Posterior vena cava (tissue), 2 donors: ENCODE data around the gene NRCAM. TPM values are rescaled to one million over a fixed set of nuclear protein-coding genes. Genes with fewer than 3 reads are reported as not detected.

ENCODE experiments used
- DNase-seq: peaks from one replicate; pipeline ENCODE4 v3.0.0-alpha.2; 2020; ENCODE audit warnings: low spot score
- intact Hi-C, 2 donors: fragments of 100-400 bp; cut with DNase I; formaldehyde crosslinking; loops; one replicate each; pipeline versions ENCODE4 v1.14.1 to v1.14.2; 2022 to 2023
- total RNA-seq, 2 donors: library from RNA; stranded (reverse); fragmentation: NEBNext Ultra II Directional; extraction: Animal tissue kit (Norgen Biotek cat#: 25700); gene quantifications; one replicate each; pipeline ENCODE4 v1.2.1, GENCODE V29; 2021
- donor health status: DM: yes; HTN: yes; CAD: no.
- donor health status: DM: yes; HTN: yes; CAD: no.

The NRCAM gene
- total RNA-seq, 2 donors from 2014 or later = 1.5 to 1.7 TPM

- no peak for DNase-seq
- intact Hi-C loops = no loop called here
These were observed 131.9 kb downstream of the NRCAM start for GRCh38 chr7:108324053-108325038.

- DNase-seq = no peak
- intact Hi-C loops = no loop called here
These were observed 133.1 kb downstream of the NRCAM start for GRCh38 chr7:108322925-108323832.

- DNase-seq = no peak
These were observed 134.2 kb downstream of the NRCAM start for GRCh38 chr7:108322046-108322445.

GRCh38 chr7:108321359-108321758, 134.9 kb downstream of the NRCAM start:
- no peak for DNase-seq
- intact Hi-C loops = no loop called here

More at GRCh38 chr7:108322046-108322445, 134.2 kb downstream of the NRCAM start:
- intact Hi-C loops = no loop called here

- intact Hi-C loops = no loop called here
- DNase-seq = no peak
These were observed 139.5 kb downstream of the NRCAM start for GRCh38 chr7:108316708-108317107.

- DNase-seq = no peak
- intact Hi-C loops = no loop called here
These were observed 141.7 kb downstream of the NRCAM start for GRCh38 chr7:108314551-108314950.

- no peak for DNase-seq
- intact Hi-C loops = no loop called here
These were observed 142.2 kb downstream of the NRCAM start for GRCh38 chr7:108314049-108314448.

- no peak for DNase-seq
- intact Hi-C loops = no loop called here
These were observed 143.2 kb downstream of the NRCAM start for GRCh38 chr7:108313086-108313485.

- intact Hi-C loops = no loop called here
- no peak for DNase-seq
These were observed 144.6 kb downstream of the NRCAM start for GRCh38 chr7:108311446-108312168.

GRCh38 chr7:108310351-108310750, 145.9 kb downstream of the NRCAM start:
- no peak for DNase-seq
- intact Hi-C loops = no loop called here

GRCh38 chr7:108308903-108309302, 147.3 kb downstream of the NRCAM start:
- intact Hi-C loops = loop anchor here in 1 of 2 donors (5.0 kb wide), 1 partner anchor 538 kb away; no protein-coding TSS in a partner anchor
- DNase-seq = no peak

GRCh38 chr7:108308276-108308675, 148.0 kb downstream of the NRCAM start:
- intact Hi-C loops = loop anchor here in 1 of 2 donors (5.0 kb wide), 1 partner anchor 539 kb away; no protein-coding TSS in a partner anchor
- no peak for DNase-seq

- no peak for DNase-seq
- intact Hi-C loops = loop anchor here in 1 of 2 donors (5.0 kb wide), 1 partner anchor 540 kb away; no protein-coding TSS in a partner anchor
These were observed 148.6 kb downstream of the NRCAM start for GRCh38 chr7:108307595-108307994.

GRCh38 chr7:108307194-108307593, 149.0 kb downstream of the NRCAM start:
- DNase-seq = no peak
- intact Hi-C loops = loop anchor here in 1 of 2 donors (5.0 kb wide), 1 partner anchor 540 kb away; no protein-coding TSS in a partner anchor

- DNase-seq = no peak
- intact Hi-C loops = no loop called here
These were observed 152.9 kb downstream of the NRCAM start for GRCh38 chr7:108303332-108303731.

GRCh38 chr7:108301387-108301786, 154.8 kb downstream of the NRCAM start:
- no peak for DNase-seq

GRCh38 chr7:108299251-108299973, 156.8 kb downstream of the NRCAM start:
- no peak for DNase-seq
- intact Hi-C loops = no loop called here

More at GRCh38 chr7:108301387-108301786, 154.8 kb downstream of the NRCAM start:
- intact Hi-C loops = no loop called here

- intact Hi-C loops = no loop called here
- no peak for DNase-seq
These were observed 159.3 kb downstream of the NRCAM start for GRCh38 chr7:108296911-108297310.
